ENCODE data around the gene PRKG1. TPM values are rescaled to one million over a fixed set of nuclear protein-coding genes. Genes with fewer than 3 reads are reported as not detected.

PRKG1 gene
- total RNA-seq, 1 experiment from 2014 or later: 16.5 TPM

GRCh38 chr10:51242393-51242792 lies 168.1 kb downstream of the PRKG1 start (continued):
- TF ChIP-seq, protein P1, sequence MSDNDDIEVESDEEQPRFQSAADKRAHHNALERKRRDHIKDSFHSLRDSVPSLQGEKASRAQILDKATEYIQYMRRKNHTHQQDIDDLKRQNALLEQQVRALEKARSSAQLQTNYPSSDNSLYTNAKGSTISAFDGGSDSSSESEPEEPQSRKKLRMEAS (CRISPR knock-in tag; IDR thresholded peaks at IDR 0.05): no peak

DNA sequence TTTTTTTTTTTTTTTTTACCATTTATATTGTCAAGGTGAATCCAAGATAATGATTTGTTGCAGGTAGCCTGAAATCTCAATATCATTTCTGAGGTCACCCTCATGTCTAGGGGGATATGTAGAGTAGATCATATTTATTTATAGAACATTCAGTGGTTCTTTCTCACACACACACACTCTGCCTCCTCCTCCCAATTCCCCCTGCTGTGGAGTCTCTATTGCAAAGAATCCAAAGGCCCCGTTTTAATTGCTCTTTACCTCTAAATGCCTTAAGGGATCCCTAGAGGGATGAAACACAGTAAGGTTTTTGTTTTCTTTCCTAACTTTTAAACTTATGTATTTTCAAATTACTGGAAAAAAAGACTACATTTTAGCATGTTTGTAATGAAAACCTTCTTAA lies 170.0 kb downstream of the PRKG1 start:
- Mint-ChIP-seq H3K27ac (peak overlapping the region; percentile 96), H3K36me3 (no peaks in the 10 kb centered on the region), H3K4me1 (peaks cover 58% of the 10 kb centered on the region), H3K4me3 (peak overlapping the region; percentile 43), H3K9me3 (no peaks in the 10 kb centered on the region), H3K27me3 (ENCODE audit: low read depth) (no peaks in the 10 kb centered on the region)
- ATAC-seq (peak; percentile 78), DNase-seq (ENCODE audit: low spot score) (no peak)
- POLR2A ChIA-PET: no interaction called here
- CTCF ChIA-PET: no interaction called here
- no peak for TF ChIP-seq ELF4 (CRISPR knock-in tag; IDR thresholded peaks at IDR 0.05; ENCODE audit: low read depth)
- TF ChIP-seq GRHL2 (CRISPR knock-in tag; IDR thresholded peaks at IDR 0.05; ENCODE audit: insufficient replicate concordance, severe bottlenecking): no peak
- TF ChIP-seq TP53 (CRISPR knock-in tag; IDR thresholded peaks at IDR 0.05): no peak
- no peak for TF ChIP-seq NFATC4 (CRISPR knock-in tag; IDR thresholded peaks at IDR 0.05)
- no peak for TF ChIP-seq MXD4 (CRISPR knock-in tag; IDR thresholded peaks at IDR 0.05; ENCODE audit: borderline replicate concordance)
- no peak for TF ChIP-seq PRRX2 (CRISPR knock-in tag; IDR thresholded peaks at IDR 0.05)
- TF ChIP-seq NR3C1 (CRISPR knock-in tag; conservative IDR thresholded peaks at IDR 0.05; ENCODE audit: low read depth): no peak
- TF ChIP-seq HMGA2 (CRISPR knock-in tag; IDR thresholded peaks at IDR 0.05): no peak
- TF ChIP-seq CREB1 (CRISPR knock-in tag; IDR thresholded peaks at IDR 0.05): no peak
- no peak for TF ChIP-seq FOXK1 (CRISPR knock-in tag; IDR thresholded peaks at IDR 0.05)
- TF ChIP-seq SMAD3 (CRISPR knock-in tag; IDR thresholded peaks at IDR 0.05; ENCODE audit: borderline replicate concordance): no peak

DNA sequence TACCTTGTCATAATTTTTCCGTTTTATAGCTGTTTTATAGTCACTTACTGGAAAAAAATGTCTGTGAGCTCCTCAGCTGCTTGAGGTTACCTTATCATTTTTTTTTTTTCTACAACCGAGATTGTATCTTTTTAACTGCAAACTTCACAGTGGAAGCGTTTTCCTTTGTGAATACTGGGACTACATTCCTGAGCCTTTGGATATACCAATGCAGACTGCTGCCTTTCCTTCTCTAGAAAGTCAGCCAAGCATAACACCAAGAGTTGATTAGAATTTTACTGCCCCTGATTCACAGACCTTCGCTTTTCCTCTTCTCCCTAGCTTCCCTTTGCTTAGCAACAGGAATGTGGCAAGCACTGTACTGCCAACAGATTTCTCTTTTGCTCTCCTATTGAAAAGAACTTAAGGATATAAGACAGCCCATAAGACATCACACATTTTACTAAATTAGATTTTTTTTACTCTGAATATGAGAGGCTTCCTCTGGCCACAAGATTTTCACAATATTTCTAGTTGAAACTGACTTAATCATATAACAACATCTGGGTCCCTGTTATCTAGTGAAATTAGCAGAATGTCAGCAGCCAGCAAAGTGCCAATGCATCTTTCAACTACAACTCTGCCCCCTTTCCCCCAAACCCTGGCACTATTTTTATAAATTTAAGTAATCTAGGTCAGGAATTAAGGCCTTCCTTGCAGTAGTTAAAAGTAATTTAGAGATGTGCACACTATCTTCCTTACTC lies 170.6 kb downstream of the PRKG1 start:
- ATAC-seq: peak; percentile 94
- no peak for TF ChIP-seq HMGA2 (CRISPR knock-in tag; IDR thresholded peaks at IDR 0.05)
- no peak for TF ChIP-seq ZBTB21 (CRISPR knock-in tag; IDR thresholded peaks at IDR 0.05; ENCODE audit: borderline replicate concordance)
- TF ChIP-seq ZNF671 (CRISPR knock-in tag; IDR thresholded peaks at IDR 0.05): no peak
- TF ChIP-seq, protein P2, sequence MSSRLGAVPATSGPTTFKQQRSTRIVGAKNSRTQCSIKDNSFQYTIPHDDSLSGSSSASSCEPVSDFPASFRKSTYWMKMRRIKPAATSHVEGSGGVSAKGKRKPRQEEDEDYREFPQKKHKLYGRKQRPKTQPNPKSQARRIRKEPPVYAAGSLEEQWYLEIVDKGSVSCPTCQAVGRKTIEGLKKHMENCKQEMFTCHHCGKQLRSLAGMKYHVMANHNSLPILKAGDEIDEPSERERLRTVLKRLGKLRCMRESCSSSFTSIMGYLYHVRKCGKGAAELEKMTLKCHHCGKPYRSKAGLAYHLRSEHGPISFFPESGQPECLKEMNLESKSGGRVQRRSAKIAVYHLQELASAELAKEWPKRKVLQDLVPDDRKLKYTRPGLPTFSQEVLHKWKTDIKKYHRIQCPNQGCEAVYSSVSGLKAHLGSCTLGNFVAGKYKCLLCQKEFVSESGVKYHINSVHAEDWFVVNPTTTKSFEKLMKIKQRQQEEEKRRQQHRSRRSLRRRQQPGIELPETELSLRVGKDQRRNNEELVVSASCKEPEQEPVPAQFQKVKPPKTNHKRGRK (CRISPR knock-in tag; IDR thresholded peaks at IDR 0.05; ENCODE audit: borderline replicate concordance): no peak
- TF ChIP-seq, protein P3, sequence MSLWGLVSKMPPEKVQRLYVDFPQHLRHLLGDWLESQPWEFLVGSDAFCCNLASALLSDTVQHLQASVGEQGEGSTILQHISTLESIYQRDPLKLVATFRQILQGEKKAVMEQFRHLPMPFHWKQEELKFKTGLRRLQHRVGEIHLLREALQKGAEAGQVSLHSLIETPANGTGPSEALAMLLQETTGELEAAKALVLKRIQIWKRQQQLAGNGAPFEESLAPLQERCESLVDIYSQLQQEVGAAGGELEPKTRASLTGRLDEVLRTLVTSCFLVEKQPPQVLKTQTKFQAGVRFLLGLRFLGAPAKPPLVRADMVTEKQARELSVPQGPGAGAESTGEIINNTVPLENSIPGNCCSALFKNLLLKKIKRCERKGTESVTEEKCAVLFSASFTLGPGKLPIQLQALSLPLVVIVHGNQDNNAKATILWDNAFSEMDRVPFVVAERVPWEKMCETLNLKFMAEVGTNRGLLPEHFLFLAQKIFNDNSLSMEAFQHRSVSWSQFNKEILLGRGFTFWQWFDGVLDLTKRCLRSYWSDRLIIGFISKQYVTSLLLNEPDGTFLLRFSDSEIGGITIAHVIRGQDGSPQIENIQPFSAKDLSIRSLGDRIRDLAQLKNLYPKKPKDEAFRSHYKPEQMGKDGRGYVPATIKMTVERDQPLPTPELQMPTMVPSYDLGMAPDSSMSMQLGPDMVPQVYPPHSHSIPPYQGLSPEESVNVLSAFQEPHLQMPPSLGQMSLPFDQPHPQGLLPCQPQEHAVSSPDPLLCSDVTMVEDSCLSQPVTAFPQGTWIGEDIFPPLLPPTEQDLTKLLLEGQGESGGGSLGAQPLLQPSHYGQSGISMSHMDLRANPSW (CRISPR knock-in tag; conservative IDR thresholded peaks at IDR 0.05; ENCODE audit: low read depth): no peak
- TF ChIP-seq FOXJ3 (CRISPR knock-in tag; IDR thresholded peaks at IDR 0.05; ENCODE audit: borderline replicate concordance): no peak
- no peak for TF ChIP-seq ZNF138 (CRISPR knock-in tag; conservative IDR thresholded peaks at IDR 0.05)
- no peak for TF ChIP-seq KAT7 (CRISPR knock-in tag; IDR thresholded peaks at IDR 0.05; ENCODE audit: borderline replicate concordance)
- no peak for TF ChIP-seq NFE2L1 (CRISPR knock-in tag; IDR thresholded peaks at IDR 0.05)
- TF ChIP-seq, protein P4, sequence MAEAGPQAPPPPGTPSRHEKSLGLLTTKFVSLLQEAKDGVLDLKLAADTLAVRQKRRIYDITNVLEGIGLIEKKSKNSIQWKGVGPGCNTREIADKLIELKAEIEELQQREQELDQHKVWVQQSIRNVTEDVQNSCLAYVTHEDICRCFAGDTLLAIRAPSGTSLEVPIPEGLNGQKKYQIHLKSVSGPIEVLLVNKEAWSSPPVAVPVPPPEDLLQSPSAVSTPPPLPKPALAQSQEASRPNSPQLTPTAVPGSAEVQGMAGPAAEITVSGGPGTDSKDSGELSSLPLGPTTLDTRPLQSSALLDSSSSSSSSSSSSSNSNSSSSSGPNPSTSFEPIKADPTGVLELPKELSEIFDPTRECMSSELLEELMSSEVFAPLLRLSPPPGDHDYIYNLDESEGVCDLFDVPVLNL (CRISPR knock-in tag; IDR thresholded peaks at IDR 0.05; ENCODE audit: borderline replicate concordance, low read depth): no peak
- TF ChIP-seq, protein P5, sequence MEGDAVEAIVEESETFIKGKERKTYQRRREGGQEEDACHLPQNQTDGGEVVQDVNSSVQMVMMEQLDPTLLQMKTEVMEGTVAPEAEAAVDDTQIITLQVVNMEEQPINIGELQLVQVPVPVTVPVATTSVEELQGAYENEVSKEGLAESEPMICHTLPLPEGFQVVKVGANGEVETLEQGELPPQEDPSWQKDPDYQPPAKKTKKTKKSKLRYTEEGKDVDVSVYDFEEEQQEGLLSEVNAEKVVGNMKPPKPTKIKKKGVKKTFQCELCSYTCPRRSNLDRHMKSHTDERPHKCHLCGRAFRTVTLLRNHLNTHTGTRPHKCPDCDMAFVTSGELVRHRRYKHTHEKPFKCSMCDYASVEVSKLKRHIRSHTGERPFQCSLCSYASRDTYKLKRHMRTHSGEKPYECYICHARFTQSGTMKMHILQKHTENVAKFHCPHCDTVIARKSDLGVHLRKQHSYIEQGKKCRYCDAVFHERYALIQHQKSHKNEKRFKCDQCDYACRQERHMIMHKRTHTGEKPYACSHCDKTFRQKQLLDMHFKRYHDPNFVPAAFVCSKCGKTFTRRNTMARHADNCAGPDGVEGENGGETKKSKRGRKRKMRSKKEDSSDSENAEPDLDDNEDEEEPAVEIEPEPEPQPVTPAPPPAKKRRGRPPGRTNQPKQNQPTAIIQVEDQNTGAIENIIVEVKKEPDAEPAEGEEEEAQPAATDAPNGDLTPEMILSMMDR (IDR thresholded peaks at IDR 0.05): no peak
- no peak for TF ChIP-seq GTF2I (CRISPR knock-in tag; conservative IDR thresholded peaks at IDR 0.05)
- no peak for TF ChIP-seq CREB1 (CRISPR knock-in tag; IDR thresholded peaks at IDR 0.05)
- TF ChIP-seq FOXP1 (CRISPR knock-in tag; IDR thresholded peaks at IDR 0.05; ENCODE audit: borderline replicate concordance): no peak
- no peak for TF ChIP-seq E2F1 (CRISPR knock-in tag; IDR thresholded peaks at IDR 0.05)
- no peak for TF ChIP-seq ZNF263 (CRISPR knock-in tag; IDR thresholded peaks at IDR 0.05; ENCODE audit: low read depth)

More for the DNA sequence above, 170.6 kb downstream of the PRKG1 start:
- CTCF ChIA-PET: no interaction called here
- no peaks in the 10 kb centered on the region for H3K36me3 Mint-ChIP-seq
- H3K27me3 Mint-ChIP-seq (ENCODE audit: low read depth): no peaks in the 10 kb centered on the region
- H3K4me1 Mint-ChIP-seq: peaks cover 56% of the 10 kb centered on the region
- POLR2A ChIA-PET: no interaction called here
- peak overlapping the region; percentile 96 for H3K27ac Mint-ChIP-seq
- no peak for DNase-seq (ENCODE audit: low spot score)
- no peaks in the 10 kb centered on the region for H3K9me3 Mint-ChIP-seq
- H3K4me3 Mint-ChIP-seq: peak overlapping the region; percentile 43

Measured in WTC11 (cell line).